HepG2 (cell line): ENCODE results near the gene PSMD3. TPM values are rescaled to one million over a fixed set of nuclear protein-coding genes. Genes with fewer than 3 reads are reported as not detected.

Source experiments
- AHDC1 ChIP-seq: sonication (generic); formaldehyde crosslinking; IDR thresholded peaks from 2 replicates; pipeline ENCODE4 v1.5.1; 2020; ENCODE audit warnings: mild to moderate bottlenecking, missing genetic modification reagents, borderline replicate concordance
- BATF2 ChIP-seq: sonication (generic); formaldehyde crosslinking; IDR thresholded peaks from 2 replicates; pipeline ENCODE4 v1.8.0; 2022; ENCODE audit warnings: mild to moderate bottlenecking, missing genetic modification reagents, moderate library complexity
- ELF1 ChIP-seq: sonication (generic); formaldehyde crosslinking; IDR thresholded peaks from 2 replicates; pipeline ENCODE4 v1.4.0; 2020; ENCODE audit warnings: missing genetic modification reagents
- FOXK1 ChIP-seq: sonication (generic); formaldehyde crosslinking; IDR thresholded peaks from 2 replicates; pipeline ENCODE4 v1.4.0; 2020; ENCODE audit warnings: low read depth, missing genetic modification reagents, borderline replicate concordance
- ISL2 ChIP-seq: sonication (generic); formaldehyde crosslinking; IDR thresholded peaks from 2 replicates; pipeline ENCODE4 v1.5.0; 2020; ENCODE audit warnings: missing genetic modification reagents
- KDM6A ChIP-seq: IDR thresholded peaks from 2 replicates; pipeline ENCODE4 v1.6.1; 2016; ENCODE audit warnings: low read depth
- MED13 ChIP-seq: sonication (generic); formaldehyde crosslinking; IDR thresholded peaks from 2 replicates; pipeline ENCODE4 v1.5.0; 2020; ENCODE audit warnings: missing genetic modification reagents
- MXI1 ChIP-seq: IDR thresholded peaks from 3 replicates; pipeline ENCODE4 v1.6.1; 2012; ENCODE audit warnings: low read depth, low read length, inconsistent platforms, borderline replicate concordance
- ZBTB20 ChIP-seq: sonication (generic); formaldehyde crosslinking; IDR thresholded peaks from 2 replicates; pipeline ENCODE4 v1.8.1; 2023; ENCODE audit warnings: missing genetic modification reagents, low read depth, mild to moderate bottlenecking, borderline replicate concordance
- ZFP91 ChIP-seq: sonication (generic); formaldehyde crosslinking; IDR thresholded peaks from 2 replicates; pipeline ENCODE4 v1.9.0; 2022; ENCODE audit warnings: missing genetic modification reagents, mild to moderate bottlenecking, borderline replicate concordance
- ZNF547 ChIP-seq: sonication (generic); formaldehyde crosslinking; IDR thresholded peaks from 2 replicates; pipeline ENCODE4 v1.5.1; 2020; ENCODE audit warnings: mild to moderate bottlenecking, missing genetic modification reagents
- ZXDC ChIP-seq: sonication (generic); formaldehyde crosslinking; IDR thresholded peaks from 2 replicates; pipeline ENCODE4 v1.5.0; 2020; ENCODE audit warnings: mild to moderate bottlenecking, missing genetic modification reagents
- polyA plus RNA-seq, 8 experiments: library from polyadenylated mRNA; depleted of rRNA in 3 of 8; stranded (reverse) in 7 of 8; unstranded in 1 of 8; fragments of >200 nt; fragmentation: Illumina TruSeq in 4 of 8; extraction: Trizol in 4 of 8; gene quantifications; 2 replicates each; pipeline versions ENCODE4 v1.2.1 to v1.2.3, GENCODE V29; 2011 to 2016; ENCODE audit warnings: low read depth in 4 of 8, missing spikeins in 1 of 8, mixed read lengths in 1 of 8; ENCODE audit not compliant: insufficient read depth in 1 of 8
- total RNA-seq, 5 experiments: library from RNA; depleted of rRNA; stranded (reverse); fragments of >200 nt; fragmentation: Illumina TruSeq; extraction: Trizol; gene quantifications; 2 replicates each; pipeline ENCODE4 v1.2.3, GENCODE V29; 2016; ENCODE audit warnings: low read depth in 1 of 5
- TF ChIP-seq, protein P1 (sequence below): sonication (generic); formaldehyde crosslinking; IDR thresholded peaks from 2 replicates; pipeline ENCODE4 v1.5.0; 2020; ENCODE audit warnings: missing genetic modification reagents
- TF ChIP-seq, protein P2 (sequence below): IDR thresholded peaks from 2 replicates; pipeline ENCODE4 v1.6.1; 2016; ENCODE audit warnings: low read depth, borderline replicate concordance

Gene PSMD3
- total and polyA plus RNA-seq, 2 of the 13 experiments (the other 11 are each of a cell fraction or from before 2014, with no cell fraction given): 97.4 to 146 TPM

DNA sequence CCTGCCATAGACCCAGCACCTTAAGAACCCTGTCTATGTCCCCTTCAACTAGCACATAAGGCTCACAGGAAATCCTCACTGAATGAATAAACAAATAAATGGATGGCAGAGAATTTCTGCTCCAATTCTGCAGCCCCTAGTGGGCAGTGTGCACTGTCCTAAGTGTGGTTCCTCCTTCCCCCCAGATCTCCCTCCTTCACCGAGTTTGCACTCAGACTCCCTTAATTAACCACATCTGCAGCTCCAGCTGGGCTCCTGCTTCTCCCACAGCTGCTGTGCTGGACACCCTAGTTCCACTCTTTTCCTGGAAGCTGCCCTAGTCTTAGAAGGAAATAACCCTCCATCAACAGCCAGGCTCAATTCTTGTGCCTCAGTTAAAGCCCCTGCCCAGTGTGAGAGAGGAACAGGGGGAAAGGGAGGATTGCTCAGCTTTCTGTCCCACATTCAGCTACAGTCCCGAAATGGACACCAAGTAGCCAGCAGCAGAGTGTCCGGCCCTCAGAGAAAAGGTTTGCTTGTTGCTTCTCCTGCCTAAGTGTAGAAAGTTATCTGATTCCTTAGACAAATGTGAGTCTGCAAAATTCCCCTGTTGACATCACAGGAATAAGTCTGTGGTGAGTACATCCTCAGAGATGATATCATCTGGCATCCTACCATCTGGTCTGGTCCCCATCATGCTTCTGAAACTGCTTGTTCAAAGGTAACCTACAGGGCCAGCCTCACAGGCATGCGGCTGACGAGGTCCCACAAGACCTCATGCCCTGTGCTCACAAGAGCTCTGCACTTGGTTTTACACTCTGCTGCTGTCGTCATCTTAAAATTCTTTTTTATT lies 40.8 kb upstream of the PSMD3 start (continued):
- TF ChIP-seq, protein P1, sequence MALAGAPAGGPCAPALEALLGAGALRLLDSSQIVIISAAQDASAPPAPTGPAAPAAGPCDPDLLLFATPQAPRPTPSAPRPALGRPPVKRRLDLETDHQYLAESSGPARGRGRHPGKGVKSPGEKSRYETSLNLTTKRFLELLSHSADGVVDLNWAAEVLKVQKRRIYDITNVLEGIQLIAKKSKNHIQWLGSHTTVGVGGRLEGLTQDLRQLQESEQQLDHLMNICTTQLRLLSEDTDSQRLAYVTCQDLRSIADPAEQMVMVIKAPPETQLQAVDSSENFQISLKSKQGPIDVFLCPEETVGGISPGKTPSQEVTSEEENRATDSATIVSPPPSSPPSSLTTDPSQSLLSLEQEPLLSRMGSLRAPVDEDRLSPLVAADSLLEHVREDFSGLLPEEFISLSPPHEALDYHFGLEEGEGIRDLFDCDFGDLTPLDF (CRISPR knock-in tag): no peak
- no peak for TF ChIP-seq MED13 (CRISPR knock-in tag)
- TF ChIP-seq BATF2 (CRISPR knock-in tag): no peak
- no peak for TF ChIP-seq MXI1
- no peak for TF ChIP-seq ISL2 (CRISPR knock-in tag)
- 0 out of 2 replicates have a peak, but pooled peaks have one; percentile 23 for TF ChIP-seq ZFP91 (CRISPR knock-in tag)
- no peak for TF ChIP-seq ZBTB20 (CRISPR knock-in tag)
- TF ChIP-seq KDM6A (CRISPR knock-in tag): no peak
- no peak for TF ChIP-seq ZXDC
- no peak for TF ChIP-seq AHDC1
- TF ChIP-seq, protein P2, sequence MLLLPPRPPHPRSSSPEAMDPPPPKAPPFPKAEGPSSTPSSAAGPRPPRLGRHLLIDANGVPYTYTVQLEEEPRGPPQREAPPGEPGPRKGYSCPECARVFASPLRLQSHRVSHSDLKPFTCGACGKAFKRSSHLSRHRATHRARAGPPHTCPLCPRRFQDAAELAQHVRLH (CRISPR knock-in tag): no peak
- TF ChIP-seq ZNF547: no peak
- TF ChIP-seq ELF1: peak; percentile 11; the same call in 1 of the 2 replicates
- TF ChIP-seq FOXK1 (CRISPR knock-in tag): no peak
